ENCODE measurements around the gene TRIP4. TPM values are rescaled to one million over a fixed set of nuclear protein-coding genes. Genes with fewer than 3 reads are reported as not detected.

The TRIP4 gene
- total RNA-seq, 2 experiments from 2014 or later, result 23.7 to 25.7 TPM

DNA sequence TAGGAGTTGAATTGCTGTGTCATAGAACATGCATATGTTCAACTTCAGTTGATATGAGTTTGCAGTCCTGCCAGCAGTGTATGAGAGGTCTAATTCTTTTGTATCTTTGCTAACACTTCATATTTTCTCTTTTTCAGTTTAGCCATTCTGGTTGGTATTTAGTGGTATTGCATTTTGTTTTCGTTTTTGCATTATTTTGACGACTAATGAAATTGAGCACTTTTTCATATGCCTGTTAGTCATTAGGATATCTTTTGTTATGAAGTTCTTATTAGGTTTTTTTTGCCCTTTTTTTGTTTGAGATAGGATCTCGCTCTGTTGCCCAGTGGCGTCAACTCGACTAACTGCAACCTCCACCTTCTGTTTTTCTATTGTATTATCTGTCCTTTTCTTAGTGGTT, 9.2 kb downstream of the TRIP4 start:
- H3K27me3 Mint-ChIP-seq, result no peaks in the 10 kb centered on the region
- no peak overlapping the region for H3K4me3 Mint-ChIP-seq
- DNase-seq (no peak), ATAC-seq (ENCODE audit: low read depth) (no peak)
- no peaks in the 10 kb centered on the region for H3K9me3 Mint-ChIP-seq
- peaks cover 7% of the 10 kb centered on the region for H3K4me1 Mint-ChIP-seq
- no peak overlapping the region for H3K27ac Mint-ChIP-seq
- peaks cover 22% of the 10 kb centered on the region for H3K36me3 Mint-ChIP-seq
- POLR2A ChIA-PET, result interaction anchor here (1.0 kb wide), 1 partner anchor 9 kb away, joined by 6 read pairs; the partner anchor contains the start of gene TRIP4

DNA sequence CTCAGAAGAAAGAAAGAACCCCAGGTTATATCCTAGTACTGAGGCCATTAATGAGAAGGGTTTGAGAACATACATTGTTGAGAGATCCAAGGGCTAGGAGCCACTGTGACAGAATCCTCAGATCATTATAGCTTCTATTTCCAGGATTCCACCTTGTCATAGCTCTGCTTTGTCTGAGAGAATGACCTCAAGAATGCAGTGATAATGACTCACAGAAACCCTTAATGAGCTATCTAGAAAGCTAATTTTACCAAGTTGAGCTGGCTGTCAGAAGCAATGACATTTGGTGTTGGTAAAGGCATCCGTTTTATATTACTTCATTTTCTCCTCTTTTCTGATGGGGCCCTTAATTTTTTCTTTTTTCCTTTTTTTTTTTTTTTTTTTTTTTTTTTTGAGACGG, 10.9 kb downstream of the TRIP4 start:
- Mint-ChIP-seq H3K9me3 (no peaks in the 10 kb centered on the region), H3K4me3 (no peak overlapping the region), H3K4me1 (peaks cover 7% of the 10 kb centered on the region), H3K36me3 (peaks cover 22% of the 10 kb centered on the region), H3K27ac (no peak overlapping the region), H3K27me3 (no peaks in the 10 kb centered on the region)
- DNase-seq, result no peak
- no peak for ATAC-seq (ENCODE audit: low read depth)
- POLR2A ChIA-PET, result interaction anchor here (0.6 kb wide), 1 partner anchor 105 kb away, joined by 3 read pairs; no protein-coding TSS in a partner anchor

DNA sequence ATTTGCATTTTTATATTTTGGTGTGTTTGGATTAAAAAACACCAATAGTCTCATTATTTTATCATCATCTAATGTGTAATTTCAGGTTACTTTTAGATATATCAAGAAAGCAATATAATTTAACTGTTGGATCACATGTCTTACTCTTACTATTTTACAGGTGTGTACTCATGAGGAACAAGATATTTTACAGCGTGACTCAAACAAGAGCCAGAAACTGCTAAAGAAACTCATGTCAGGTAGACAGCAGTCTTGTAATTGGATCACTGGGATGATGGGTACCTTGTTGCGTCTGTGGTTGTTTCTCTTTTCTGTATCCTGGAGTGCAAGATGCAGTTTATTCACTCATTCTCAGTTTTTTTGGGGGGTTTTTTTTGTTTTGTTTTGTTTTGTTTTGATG, 12.9 kb downstream of the TRIP4 start:
- Mint-ChIP-seq H3K27me3 (no peaks in the 10 kb centered on the region), H3K36me3 (peaks cover 15% of the 10 kb centered on the region), H3K27ac (no peak overlapping the region), H3K9me3 (no peaks in the 10 kb centered on the region), H3K4me1 (no peaks in the 10 kb centered on the region), H3K4me3 (no peak overlapping the region)
- DNase-seq (no peak), ATAC-seq (ENCODE audit: low read depth) (no peak)
- POLR2A ChIA-PET, result no interaction called here

- POLR2A ChIA-PET, result no interaction called here
- H3K27ac Mint-ChIP-seq, result no peak overlapping the region
- DNase-seq, result no peak
- peaks cover 4% of the 10 kb centered on the region for H3K4me1 Mint-ChIP-seq
- no peak overlapping the region for H3K4me3 Mint-ChIP-seq
- peaks cover 35% of the 10 kb centered on the region for H3K36me3 Mint-ChIP-seq
- no peaks in the 10 kb centered on the region for H3K9me3 Mint-ChIP-seq
- ATAC-seq (ENCODE audit: low read depth), result no peak
- H3K27me3 Mint-ChIP-seq, result no peaks in the 10 kb centered on the region
These were observed 24.6 kb downstream of the TRIP4 start for GRCh38 chr15:64412216-64412615.

DNA sequence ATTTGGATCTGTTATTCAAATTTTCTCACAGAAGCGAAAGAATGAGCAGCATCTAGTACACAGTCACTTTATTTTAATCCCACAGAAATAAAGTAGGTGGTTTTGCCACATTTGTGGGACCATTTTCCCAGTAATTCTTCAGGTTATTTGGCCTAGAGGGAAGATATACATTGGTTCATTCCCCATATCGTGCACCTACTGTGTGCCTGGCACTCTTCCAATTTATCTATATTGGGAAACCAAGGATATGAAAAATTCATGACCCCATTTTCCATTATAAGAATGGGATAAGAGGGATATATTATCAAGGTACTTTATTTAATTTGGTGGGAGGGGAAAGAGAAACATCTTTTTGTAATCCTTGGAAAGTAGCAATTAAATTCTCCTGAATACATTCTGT, 35.1 kb downstream of the TRIP4 start:
- POLR2A ChIA-PET, result no interaction called here
- ATAC-seq (ENCODE audit: low read depth) (no peak), DNase-seq (no peak)
- Mint-ChIP-seq H3K9me3 (no peaks in the 10 kb centered on the region), H3K4me3 (no peak overlapping the region), H3K27ac (no peak overlapping the region), H3K4me1 (peaks cover 14% of the 10 kb centered on the region), H3K36me3 (peaks cover 23% of the 10 kb centered on the region), H3K27me3 (no peaks in the 10 kb centered on the region)

GRCh38 chr15:64423970-64424369, 36.3 kb downstream of the TRIP4 start:
- DNase-seq, result no peak
- ATAC-seq (ENCODE audit: low read depth), result no peak
- Mint-ChIP-seq H3K27me3 (no peaks in the 10 kb centered on the region), H3K4me1 (peaks cover 15% of the 10 kb centered on the region), H3K9me3 (no peaks in the 10 kb centered on the region), H3K27ac (no peak overlapping the region), H3K36me3 (peaks cover 21% of the 10 kb centered on the region), H3K4me3 (no peak overlapping the region)
- POLR2A ChIA-PET, result no interaction called here

- Mint-ChIP-seq H3K36me3 (peaks cover 21% of the 10 kb centered on the region), H3K27me3 (no peaks in the 10 kb centered on the region), H3K4me1 (peaks cover 24% of the 10 kb centered on the region), H3K9me3 (no peaks in the 10 kb centered on the region), H3K4me3 (no peak overlapping the region), H3K27ac (no peak overlapping the region)
- POLR2A ChIA-PET, result no interaction called here
- no peak for ATAC-seq (ENCODE audit: low read depth)
- DNase-seq, result no peak
These were observed 37.6 kb downstream of the TRIP4 start for GRCh38 chr15:64425221-64425620.

DNA sequence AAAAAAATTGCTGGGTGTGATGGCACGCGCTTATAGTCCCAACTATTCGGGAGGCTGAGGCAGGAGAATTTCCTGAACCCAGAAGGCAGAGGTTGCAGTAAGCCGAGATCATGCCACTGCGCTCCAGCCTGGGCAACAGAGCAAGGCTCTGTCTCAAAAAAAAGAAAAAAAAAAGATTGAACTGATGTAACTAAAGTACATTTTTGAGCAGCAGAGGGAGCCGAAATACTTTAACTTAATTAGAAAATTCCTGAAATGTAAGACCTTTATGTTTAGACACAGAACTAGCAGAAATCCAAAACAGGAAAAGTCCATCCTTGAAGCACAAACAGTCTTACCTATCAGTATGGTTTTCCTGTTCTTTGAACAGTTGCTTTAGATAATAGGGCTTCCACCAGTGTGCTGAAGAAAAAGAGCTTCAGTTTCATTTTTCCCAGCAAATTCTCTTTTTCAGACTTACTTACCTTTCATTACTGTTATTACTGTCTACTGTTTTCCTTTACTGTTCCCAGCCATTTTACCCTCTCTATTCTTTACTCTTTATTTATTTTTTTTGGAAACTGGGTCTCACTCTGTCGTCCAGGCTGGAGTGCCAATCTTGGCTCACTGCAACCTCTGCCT, 39.3 kb downstream of the TRIP4 start:
- peaks cover 31% of the 10 kb centered on the region for H3K4me1 Mint-ChIP-seq
- no peaks in the 10 kb centered on the region for H3K9me3 Mint-ChIP-seq
- ATAC-seq (ENCODE audit: low read depth) (no peak), DNase-seq (no peak)
- H3K4me3 Mint-ChIP-seq, result no peak overlapping the region
- no peaks in the 10 kb centered on the region for H3K27me3 Mint-ChIP-seq
- peak overlapping the region; percentile 76 for H3K27ac Mint-ChIP-seq
- POLR2A ChIA-PET, result interaction anchor here (0.7 to 2.1 kb wide), 4 partner anchors 17 to 271 kb away, joined by 3 to 6 read pairs (median 4); partner anchors contain the start of gene ZNF609
- H3K36me3 Mint-ChIP-seq, result peaks cover 25% of the 10 kb centered on the region

GRCh38 chr15:64429448-64429847, 41.8 kb downstream of the TRIP4 start:
- ATAC-seq (ENCODE audit: low read depth) (no peak), DNase-seq (no peak)
- Mint-ChIP-seq H3K4me3 (peak overlapping the region; percentile 70), H3K4me1 (peaks cover 29% of the 10 kb centered on the region), H3K36me3 (peaks cover 18% of the 10 kb centered on the region), H3K27me3 (no peaks in the 10 kb centered on the region), H3K9me3 (no peaks in the 10 kb centered on the region), H3K27ac (peak overlapping the region; percentile 84)
- POLR2A ChIA-PET, result interaction anchor here (0.9 to 2.2 kb wide), 3 partner anchors 20 to 193 kb away, joined by 3 to 19 read pairs (median 3); partner anchors contain the start of gene ZNF609

- DNase-seq (no peak), ATAC-seq (ENCODE audit: low read depth) (peak; percentile 76)
- H3K4me1 Mint-ChIP-seq, result peaks cover 29% of the 10 kb centered on the region
- H3K9me3 Mint-ChIP-seq, result no peaks in the 10 kb centered on the region
- H3K36me3 Mint-ChIP-seq, result peaks cover 15% of the 10 kb centered on the region
- H3K27me3 Mint-ChIP-seq, result no peaks in the 10 kb centered on the region
- POLR2A ChIA-PET, result interaction anchor here (0.9 to 2.2 kb wide), 7 partner anchors 10 to 221 kb away, joined by 3 to 19 read pairs (median 5); partner anchors contain the start of genes TRIP4 and ZNF609
- H3K4me3 Mint-ChIP-seq, result peak overlapping the region; percentile 70
- peak overlapping the region; percentile 84 for H3K27ac Mint-ChIP-seq
These were observed 42.5 kb downstream of the TRIP4 start for GRCh38 chr15:64430000-64430735.

- H3K9me3 Mint-ChIP-seq, result no peaks in the 10 kb centered on the region
- POLR2A ChIA-PET, result no interaction called here
- H3K27me3 Mint-ChIP-seq, result no peaks in the 10 kb centered on the region
- peak overlapping the region; percentile 1 for H3K27ac Mint-ChIP-seq
- peaks cover 21% of the 10 kb centered on the region for H3K4me1 Mint-ChIP-seq
- H3K4me3 Mint-ChIP-seq, result peak overlapping the region; percentile 9
- peaks cover 17% of the 10 kb centered on the region for H3K36me3 Mint-ChIP-seq
- ATAC-seq (ENCODE audit: low read depth) (no peak), DNase-seq (no peak)
These were observed 50.3 kb downstream of the TRIP4 start for GRCh38 chr15:64437982-64438381.

DNA sequence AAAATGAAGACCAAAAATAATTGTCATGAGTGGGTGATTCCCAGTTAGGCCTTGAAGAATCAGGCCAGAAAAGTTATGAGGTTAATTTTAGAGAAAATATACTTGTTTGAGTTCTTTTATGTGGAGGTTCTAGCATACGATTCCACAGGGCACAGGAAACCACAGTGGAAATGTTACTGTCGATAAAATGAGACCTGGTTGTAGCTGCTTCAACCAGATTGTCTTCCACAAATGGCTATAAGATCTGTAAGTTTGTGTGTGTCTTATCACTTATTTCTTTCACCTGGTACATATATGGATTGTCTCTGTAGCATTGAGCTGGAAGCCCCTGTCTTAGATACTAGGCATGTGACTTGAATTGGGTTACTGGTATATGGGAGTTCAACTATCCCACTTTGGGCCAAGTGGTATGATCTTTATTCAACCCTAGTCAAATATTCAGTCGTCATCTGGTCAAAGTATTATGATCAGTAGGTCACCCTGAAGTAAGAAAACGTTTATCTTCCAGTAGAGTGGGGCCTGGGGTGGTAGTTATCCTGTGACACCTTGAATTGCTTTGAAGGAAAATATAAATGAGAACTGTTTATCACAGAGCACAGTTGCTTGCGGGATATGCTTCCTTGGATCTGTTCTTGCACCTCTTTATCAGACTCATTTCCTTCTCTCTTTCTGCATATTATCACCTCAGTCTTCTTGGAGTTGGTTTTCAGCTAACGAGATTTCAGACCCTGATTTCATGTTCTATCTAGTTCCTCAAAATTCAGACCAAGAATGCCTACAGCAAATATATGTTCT, 51.2 kb downstream of the TRIP4 start:
- H3K36me3 Mint-ChIP-seq, result peaks cover 17% of the 10 kb centered on the region
- H3K27ac Mint-ChIP-seq, result peak overlapping the region; percentile 37
- no peak for DNase-seq
- peak; percentile 32 for ATAC-seq (ENCODE audit: low read depth)
- H3K27me3 Mint-ChIP-seq, result no peaks in the 10 kb centered on the region
- H3K4me3 Mint-ChIP-seq, result peak overlapping the region; percentile 9
- POLR2A ChIA-PET, result no interaction called here
- H3K9me3 Mint-ChIP-seq, result no peaks in the 10 kb centered on the region
- H3K4me1 Mint-ChIP-seq, result peaks cover 28% of the 10 kb centered on the region

DNA sequence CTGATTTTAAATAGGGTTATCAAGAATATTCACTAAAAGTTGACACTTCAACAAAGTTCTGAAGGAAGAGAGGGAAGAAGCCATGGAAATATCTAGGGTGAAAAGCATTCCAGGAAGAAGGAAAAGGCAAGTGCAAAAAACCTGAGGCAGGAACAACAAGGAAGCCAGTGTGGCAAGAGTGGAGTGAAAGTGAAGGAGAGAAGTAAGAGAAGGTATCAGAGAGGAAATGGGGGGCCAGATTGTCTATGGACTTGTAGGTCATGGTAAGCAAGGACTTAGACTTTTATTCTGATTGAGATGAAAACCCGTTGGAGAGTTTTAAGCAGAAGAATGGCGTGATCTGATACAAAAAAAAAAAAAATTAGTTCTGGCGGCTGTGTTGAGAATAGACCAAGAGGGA, 54.2 kb downstream of the TRIP4 start:
- Mint-ChIP-seq H3K4me1 (peaks cover 38% of the 10 kb centered on the region), H3K36me3 (peaks cover 11% of the 10 kb centered on the region), H3K9me3 (no peaks in the 10 kb centered on the region), H3K27me3 (no peaks in the 10 kb centered on the region), H3K27ac (no peak overlapping the region), H3K4me3 (no peak overlapping the region)
- POLR2A ChIA-PET, result no interaction called here
- ATAC-seq (ENCODE audit: low read depth) (no peak), DNase-seq (no peak)
